ENCODE results near the gene CCDC142. TPM values are rescaled to one million over a fixed set of nuclear protein-coding genes. Genes with fewer than 3 reads are reported as not detected.
A peak's percentile ranks its signal among the peaks of the same experiment; 100 is the strongest.

Gene CCDC142
- total RNA-seq, 3 donors from 2014 or later (not counting 1 experiment from before 2014, with no cell fraction given): 14.9 to 25.2 (median 15.6) TPM

DNA sequence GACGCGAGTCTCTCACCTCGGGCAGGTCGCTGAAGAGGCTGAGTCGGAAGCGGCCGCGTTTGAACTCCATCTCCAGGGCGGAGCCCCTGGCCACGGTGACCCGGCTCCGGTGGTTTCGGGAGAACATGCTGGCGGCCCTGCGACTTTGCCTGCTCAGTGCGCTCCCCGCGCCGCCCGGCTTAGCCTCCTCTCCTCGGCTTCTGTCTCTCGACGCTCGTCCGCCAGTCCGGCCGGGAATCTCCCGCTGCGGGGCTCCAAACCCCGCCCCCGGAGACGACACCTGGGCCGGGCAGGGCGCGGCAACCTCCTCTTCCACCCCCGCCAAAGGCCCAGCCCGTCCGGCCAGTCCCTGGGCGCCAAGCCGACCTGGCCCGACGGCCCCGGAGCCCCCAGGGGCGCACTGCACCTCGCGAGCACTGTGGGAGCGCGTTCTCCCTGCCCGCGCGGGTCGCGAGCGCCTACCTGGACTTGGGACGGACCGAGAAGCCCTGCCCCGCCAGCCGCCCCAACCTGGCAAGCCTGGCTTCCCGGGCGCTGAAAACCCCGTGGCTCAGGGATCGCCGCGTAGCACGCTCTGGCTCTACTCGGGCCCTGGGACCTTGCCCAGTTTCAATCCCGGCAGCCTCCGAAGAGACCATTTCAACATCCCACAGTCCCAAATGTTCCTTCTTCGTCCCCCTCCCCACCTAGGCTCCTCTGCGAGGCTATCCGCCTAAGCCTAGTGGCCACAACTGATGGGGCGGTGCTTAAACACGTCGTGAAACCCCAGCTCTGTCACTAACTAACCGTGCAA lies 40.9 kb downstream of the CCDC142 start, which contains the start of gene RTKN:
TSS of gene RTKN (minus strand) at position 248 of the 793 bp plus-strand sequence. CDS start at position 127, 121 bp downstream.
- Mint-ChIP-seq H3K27ac (peak within 1 kb of the TSS; percentile 28 to 45), H3K9me3 (no peaks in the 10 kb centered on the region), H3K36me3 (no peaks in the 10 kb centered on the region), H3K4me1 (peaks cover 27 to 38% of the 10 kb centered on the region in 2 donors), H3K4me3 (peak within 1 kb of the TSS; percentile 88), H3K27me3 (ENCODE audit: low read depth in 2 of 2) (peaks cover 0 to 14% of the 10 kb centered on the region in 2 donors)
- H3K27ac ChIP-seq (ENCODE audit: low read length): peak within 1 kb of the TSS; percentile 40
- peak; percentile 53 to 60 for DNase-seq
- intact Hi-C loops (cut with micrococcal nuclease): loop anchor here (1.0 kb wide), 1 partner anchor 10 kb away; no protein-coding TSS in a partner anchor
- H3K4me3 ChIP-seq (ENCODE audit: low read length): peak within 1 kb of the TSS; percentile 40
- ATAC-seq: peak in 1 of 3 donors; percentile 75
- H3K9me3 ChIP-seq (ENCODE audit: control insufficient read depth, insufficient read depth, low read length): no peaks in the 10 kb centered on the region
- H3K4me1 ChIP-seq (ENCODE audit: control insufficient read depth, insufficient read depth, low read length): peaks cover 33% of the 10 kb centered on the region
- H3K27me3 ChIP-seq (ENCODE audit: control insufficient read depth, insufficient read depth, low read length): peaks cover 19% of the 10 kb centered on the region
- WGBS (ENCODE audit: insufficient coverage): 15% methylated on average over 75 of the region's 75 CpGs
- TF ChIP-seq CTCF (IDR thresholded peaks at IDR 0.05): no peak
- H3K36me3 ChIP-seq (ENCODE audit: control insufficient read depth, insufficient read depth, low read length): no peaks in the 10 kb centered on the region

- peaks cover 33% of the 10 kb centered on the region for H3K4me1 ChIP-seq (ENCODE audit: control insufficient read depth, insufficient read depth, low read length)
- no peaks in the 10 kb centered on the region for H3K36me3 ChIP-seq (ENCODE audit: control insufficient read depth, insufficient read depth, low read length)
- peak overlapping the region; percentile 25 for H3K4me3 ChIP-seq (ENCODE audit: low read length)
- Mint-ChIP-seq H3K27ac (peak overlapping the region; percentile 27 to 28), H3K4me3 (peak overlapping the region; percentile 88), H3K36me3 (no peaks in the 10 kb centered on the region), H3K27me3 (ENCODE audit: low read depth in 2 of 2) (peaks cover 0 to 14% of the 10 kb centered on the region in 2 donors), H3K4me1 (peaks cover 27 to 38% of the 10 kb centered on the region in 2 donors), H3K9me3 (no peaks in the 10 kb centered on the region)
- WGBS (ENCODE audit: insufficient coverage): 53% methylated on average over 33 of the region's 33 CpGs
- no peak for DNase-seq
- H3K27ac ChIP-seq (ENCODE audit: low read length): no peak overlapping the region
- TF ChIP-seq CTCF (IDR thresholded peaks at IDR 0.05): no peak
- H3K27me3 ChIP-seq (ENCODE audit: control insufficient read depth, insufficient read depth, low read length): peaks cover 19% of the 10 kb centered on the region
- ATAC-seq: peak in 2 of 3 donors; percentile 52 to 68
- intact Hi-C loops (cut with micrococcal nuclease): loop anchor here (1.0 kb wide), 1 partner anchor 11 kb away; no protein-coding TSS in a partner anchor
- H3K9me3 ChIP-seq (ENCODE audit: control insufficient read depth, insufficient read depth, low read length): no peaks in the 10 kb centered on the region
Measured at GRCh38 chr2:74441170-74441689, 41.6 kb downstream of the CCDC142 start.

GRCh38 chr2:74440378-74441169 lies 42.2 kb downstream of the CCDC142 start:
- H3K27me3 Mint-ChIP-seq (ENCODE audit: low read depth in 2 of 2): peaks cover 0 to 14% of the 10 kb centered on the region in 2 donors
- Histone ChIP-seq H3K9me3 (ENCODE audit: control insufficient read depth, insufficient read depth, low read length) (no peaks in the 10 kb centered on the region), H3K4me1 (ENCODE audit: control insufficient read depth, insufficient read depth, low read length) (peaks cover 33% of the 10 kb centered on the region), H3K4me3 (ENCODE audit: low read length) (peak overlapping the region; percentile 40), H3K27me3 (ENCODE audit: control insufficient read depth, insufficient read depth, low read length) (peaks cover 19% of the 10 kb centered on the region), H3K36me3 (ENCODE audit: control insufficient read depth, insufficient read depth, low read length) (no peaks in the 10 kb centered on the region), H3K27ac (ENCODE audit: low read length) (peak overlapping the region; percentile 40)
- 31% methylated on average over 45 of the region's 45 CpGs for WGBS (ENCODE audit: insufficient coverage)
- no peaks in the 10 kb centered on the region for H3K36me3 Mint-ChIP-seq
- H3K4me1 Mint-ChIP-seq: peaks cover 27 to 38% of the 10 kb centered on the region in 2 donors
- H3K27ac Mint-ChIP-seq: peak overlapping the region; percentile 27 to 28
- peak; percentile 59 to 64 for DNase-seq
- TF ChIP-seq CTCF (IDR thresholded peaks at IDR 0.05): no peak
- peak overlapping the region; percentile 88 for H3K4me3 Mint-ChIP-seq
- no peaks in the 10 kb centered on the region for H3K9me3 Mint-ChIP-seq
- peak; percentile 88 to 92 (median 91) for ATAC-seq
- intact Hi-C loops (cut with micrococcal nuclease): loop anchor here (1.0 kb wide), 1 partner anchor 12 kb away; no protein-coding TSS in a partner anchor
